HG03064 (cell line): ENCODE data around the gene PHF20.
"Not testable (repeated sequence)": the region's sequence is repeated elsewhere in the genome, so short reads cannot be mapped to it uniquely, and the experiment has no call there.

ENCODE experiments used
- ATAC-seq: cut with Tn5 transposase; IDR thresholded peaks from one replicate; pipeline ENCODE4 v1.9.1; 2021; ENCODE audit warnings: low read depth; ENCODE audit not compliant: unreplicated experiment

Gene PHF20

GRCh38 chr20:35773154-35773751 is 1.4 kb downstream of the PHF20 start:
- ATAC-seq: no peak

GRCh38 chr20:35774391-35774790 is 2.6 kb downstream of the PHF20 start:
- no peak for ATAC-seq

- ATAC-seq: no peak
Observed at GRCh38 chr20:35776513-35777101, 4.8 kb downstream of the PHF20 start.

- ATAC-seq: not testable (repeated sequence)
Observed at GRCh38 chr20:35783811-35784210, 12.0 kb downstream of the PHF20 start.

GRCh38 chr20:35785541-35785940 is 13.7 kb downstream of the PHF20 start:
- not testable (repeated sequence) for ATAC-seq

- ATAC-seq: no peak
Observed at GRCh38 chr20:35788796-35789195, 17.0 kb downstream of the PHF20 start.

GRCh38 chr20:35791097-35791496 is 19.3 kb downstream of the PHF20 start:
- no peak for ATAC-seq

GRCh38 chr20:35791821-35792220 is 20.0 kb downstream of the PHF20 start:
- no peak for ATAC-seq

GRCh38 chr20:35792740-35793139 is 20.9 kb downstream of the PHF20 start:
- ATAC-seq: no peak

GRCh38 chr20:35796571-35796970 is 24.8 kb downstream of the PHF20 start:
- ATAC-seq: no peak

- ATAC-seq: no peak
Observed at GRCh38 chr20:35801865-35802264, 30.1 kb downstream of the PHF20 start.

GRCh38 chr20:35806075-35806474 is 34.3 kb downstream of the PHF20 start:
- no peak for ATAC-seq

- ATAC-seq: no peak
Observed at GRCh38 chr20:35807877-35808276, 36.1 kb downstream of the PHF20 start.

- ATAC-seq: no peak
Observed at GRCh38 chr20:35820715-35821114, 48.9 kb downstream of the PHF20 start.

GRCh38 chr20:35821807-35822242 is 50.0 kb downstream of the PHF20 start:
- ATAC-seq: no peak

- no peak for ATAC-seq
Observed at GRCh38 chr20:35823147-35823546, 51.3 kb downstream of the PHF20 start.

- ATAC-seq: no peak
Observed at GRCh38 chr20:35823937-35824336, 52.1 kb downstream of the PHF20 start.

- no peak for ATAC-seq
Observed at GRCh38 chr20:35826397-35826998, 54.7 kb downstream of the PHF20 start.

GRCh38 chr20:35828434-35828833 is 56.6 kb downstream of the PHF20 start:
- no peak for ATAC-seq

GRCh38 chr20:35828916-35829315 is 57.1 kb downstream of the PHF20 start:
- ATAC-seq: no peak

GRCh38 chr20:35830264-35830663 is 58.4 kb downstream of the PHF20 start:
- ATAC-seq: no peak

GRCh38 chr20:35831029-35831428 is 59.2 kb downstream of the PHF20 start:
- ATAC-seq: no peak
